Rectal smooth muscle tissue (tissue), 1 donor: Measurements from ENCODE around the gene ALDH3B1.
A peak's percentile ranks its signal among the peaks of the same experiment; 100 is the strongest.

Experiments
- H3K27ac ChIP-seq: one replicate; pipeline ENCODE4 v1.7.0; 2013; ENCODE audit warnings: low read depth, low read length, inconsistent platforms
- H3K27me3 ChIP-seq: one replicate; pipeline ENCODE4 v1.7.0; 2013; ENCODE audit warnings: low read length; ENCODE audit not compliant: control insufficient read depth, insufficient read depth
- H3K36me3 ChIP-seq: one replicate; pipeline ENCODE4 v1.7.0; 2013; ENCODE audit warnings: low read length; ENCODE audit not compliant: control insufficient read depth, insufficient read depth
- H3K4me1 ChIP-seq: one replicate; pipeline ENCODE4 v1.7.0; 2013; ENCODE audit warnings: low read length; ENCODE audit not compliant: control insufficient read depth, insufficient read depth
- H3K4me3 ChIP-seq: one replicate; pipeline ENCODE4 v1.7.0; 2013; ENCODE audit warnings: low read length
- H3K9ac ChIP-seq: one replicate; pipeline ENCODE4 v1.7.0; 2013; ENCODE audit warnings: low read length

Gene ALDH3B1

GRCh38 chr11:68033708-68034045, 23.6 kb downstream of the ALDH3B1 start:
- no peak overlapping the region for H3K27ac ChIP-seq
- H3K9ac ChIP-seq, result no peak overlapping the region
- H3K36me3 ChIP-seq, result peaks cover 6% of the 10 kb centered on the region
- no peak overlapping the region for H3K4me3 ChIP-seq
- peaks cover 22% of the 10 kb centered on the region for H3K4me1 ChIP-seq
- no peaks in the 10 kb centered on the region for H3K27me3 ChIP-seq

GRCh38 chr11:68035266-68035876, 25.2 kb downstream of the ALDH3B1 start:
- no peaks in the 10 kb centered on the region for H3K27me3 ChIP-seq
- H3K27ac ChIP-seq, result no peak overlapping the region
- H3K4me3 ChIP-seq, result no peak overlapping the region
- no peak overlapping the region for H3K9ac ChIP-seq
- peaks cover 33% of the 10 kb centered on the region for H3K4me1 ChIP-seq
- H3K36me3 ChIP-seq, result peaks cover 6% of the 10 kb centered on the region

DNA sequence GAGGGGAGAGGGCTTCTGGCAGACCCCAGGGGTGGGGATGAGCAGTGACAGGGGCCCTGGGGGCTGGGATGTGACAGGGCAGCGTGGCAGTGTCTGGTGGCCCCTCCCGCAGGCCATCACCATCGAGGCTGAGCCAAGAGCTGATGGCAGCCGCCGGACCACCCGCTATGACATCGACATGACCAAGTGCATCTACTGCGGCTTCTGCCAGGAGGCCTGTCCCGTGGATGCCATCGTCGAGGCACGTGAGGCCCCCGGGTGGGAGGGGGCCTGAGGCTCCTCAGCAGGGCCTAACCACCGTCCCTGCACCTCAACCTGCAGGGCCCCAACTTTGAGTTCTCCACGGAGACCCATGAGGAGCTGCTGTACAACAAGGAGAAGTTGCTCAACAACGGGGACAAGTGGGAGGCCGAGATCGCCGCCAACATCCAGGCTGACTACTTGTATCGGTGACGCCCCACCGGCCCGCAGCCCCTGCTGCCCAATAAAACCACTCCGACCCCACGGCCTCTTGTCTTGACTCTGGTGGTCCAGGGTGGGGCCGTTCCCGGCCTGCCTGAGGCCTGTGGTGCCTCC, 26.1 kb downstream of the ALDH3B1 start:
- H3K9ac ChIP-seq, result no peak overlapping the region
- H3K36me3 ChIP-seq, result peaks cover 6% of the 10 kb centered on the region
- peaks cover 31% of the 10 kb centered on the region for H3K4me1 ChIP-seq
- H3K27me3 ChIP-seq, result no peaks in the 10 kb centered on the region
- peak overlapping the region; percentile 37 for H3K27ac ChIP-seq
- no peak overlapping the region for H3K4me3 ChIP-seq

- H3K4me3 ChIP-seq, result no peak overlapping the region
- H3K9ac ChIP-seq, result no peak overlapping the region
- peaks cover 26% of the 10 kb centered on the region for H3K4me1 ChIP-seq
Measured at GRCh38 chr11:68036717-68037239, 26.7 kb downstream of the ALDH3B1 start.

DNA sequence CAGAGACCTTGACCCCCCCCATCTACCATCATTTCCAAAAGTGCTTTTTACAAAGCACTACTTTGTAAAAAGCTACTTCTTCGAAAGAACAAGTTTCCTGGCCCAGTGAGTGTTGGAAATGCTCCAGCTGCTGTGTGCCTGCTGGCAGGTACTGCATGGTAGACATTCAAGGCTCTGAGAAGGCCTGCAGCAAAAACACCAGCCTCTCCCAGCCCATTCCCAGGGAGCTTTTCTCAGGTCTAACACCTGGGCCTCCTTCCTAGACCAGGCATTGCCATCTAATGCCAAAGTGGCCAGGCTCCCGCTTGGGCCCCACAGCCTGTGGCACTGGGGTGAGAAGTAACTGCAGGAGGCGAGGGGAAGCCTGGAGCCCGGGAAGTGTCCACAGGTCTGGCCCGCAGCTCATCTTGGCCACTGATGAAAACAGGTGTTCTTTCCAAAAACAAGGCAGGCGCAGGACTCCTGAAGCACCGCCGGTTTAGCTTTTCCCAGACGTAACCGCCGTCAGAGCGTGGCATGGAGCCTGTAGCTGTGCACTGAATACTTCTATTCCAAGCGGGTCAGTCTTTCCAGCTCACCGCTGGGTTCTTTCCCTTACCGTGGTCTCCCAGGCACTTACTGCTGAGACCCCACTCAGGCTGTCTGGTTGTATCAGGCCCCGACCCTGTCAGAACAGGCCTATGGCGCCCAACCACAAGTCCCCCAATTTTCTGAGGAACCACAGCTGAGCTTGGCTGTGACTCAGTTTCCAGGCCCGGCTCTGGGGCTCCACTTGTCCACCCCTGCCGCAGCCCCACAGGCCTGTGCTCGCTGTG, 27.5 kb downstream of the ALDH3B1 start:
- Histone ChIP-seq H3K4me3 (no peak overlapping the region), H3K9ac (peak overlapping the region; percentile 94), H3K27ac (peak overlapping the region; percentile 92), H3K4me1 (peaks cover 21% of the 10 kb centered on the region), H3K36me3 (peaks cover 6% of the 10 kb centered on the region), H3K27me3 (no peaks in the 10 kb centered on the region)

More at GRCh38 chr11:68036717-68037239, 26.7 kb downstream of the ALDH3B1 start:
- H3K27ac ChIP-seq, result peak overlapping the region; percentile 37
- peaks cover 6% of the 10 kb centered on the region for H3K36me3 ChIP-seq
- H3K27me3 ChIP-seq, result no peaks in the 10 kb centered on the region

DNA sequence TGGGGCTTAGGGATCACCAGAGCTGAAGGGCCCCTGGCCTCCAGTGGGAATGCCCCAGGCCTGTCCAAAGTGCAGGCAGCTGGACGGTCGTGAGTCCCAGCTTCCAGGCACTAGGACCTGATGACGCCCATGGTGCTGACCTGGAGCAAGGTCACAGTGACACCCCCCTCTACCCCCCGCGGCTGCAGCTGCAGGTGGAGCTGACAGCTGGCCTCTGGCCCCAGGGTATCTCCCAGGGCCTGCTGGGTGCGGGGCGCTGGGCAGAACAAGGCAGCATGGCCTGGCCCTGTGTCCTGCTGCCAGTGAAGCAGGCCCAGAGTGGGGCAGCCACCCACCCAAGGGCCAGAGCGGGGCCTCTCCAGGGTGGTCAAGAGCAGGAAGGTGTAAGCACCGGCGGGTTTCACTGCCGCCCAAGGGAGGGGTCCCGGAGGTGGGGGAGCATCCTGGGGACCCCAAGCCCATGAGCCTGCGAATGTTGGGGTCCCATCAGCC, 28.1 kb downstream of the ALDH3B1 start:
- Histone ChIP-seq H3K4me3 (peak overlapping the region; percentile 81), H3K36me3 (peaks cover 9% of the 10 kb centered on the region), H3K27me3 (no peaks in the 10 kb centered on the region), H3K27ac (peak overlapping the region; percentile 92), H3K4me1 (peaks cover 21% of the 10 kb centered on the region), H3K9ac (peak overlapping the region; percentile 94)

GRCh38 chr11:68038718-68039525, 28.8 kb downstream of the ALDH3B1 start, which contains the start of gene TCIRG1:
Gene TCIRG1 (plus strand): TSS chr11:68039025. CDS start chr11:68041272, 2,247 bp downstream.
- H3K36me3 ChIP-seq, result peaks cover 8% of the 10 kb centered on the region

GRCh38 chr11:68039526-68040086, 29.5 kb downstream of the ALDH3B1 start:
- Histone ChIP-seq H3K4me3 (peak overlapping the region; percentile 81), H3K36me3 (peaks cover 9% of the 10 kb centered on the region), H3K27ac (peak overlapping the region; percentile 92), H3K9ac (peak overlapping the region; percentile 45), H3K4me1 (peaks cover 21% of the 10 kb centered on the region), H3K27me3 (no peaks in the 10 kb centered on the region)

More at GRCh38 chr11:68038718-68039525, 28.8 kb downstream of the ALDH3B1 start, which contains the start of gene TCIRG1:
- peak within 1 kb of the TSS; percentile 81 for H3K4me3 ChIP-seq
- peak within 1 kb of the TSS; percentile 94 for H3K9ac ChIP-seq
- peaks cover 21% of the 10 kb centered on the region for H3K4me1 ChIP-seq
- H3K27ac ChIP-seq, result peak within 1 kb of the TSS; percentile 92
- H3K27me3 ChIP-seq, result no peaks in the 10 kb centered on the region

- no peaks in the 10 kb centered on the region for H3K27me3 ChIP-seq
- H3K27ac ChIP-seq, result peak overlapping the region; percentile 92
- peaks cover 9% of the 10 kb centered on the region for H3K36me3 ChIP-seq
- H3K9ac ChIP-seq, result peak overlapping the region; percentile 45
- peak overlapping the region; percentile 81 for H3K4me3 ChIP-seq
- peaks cover 21% of the 10 kb centered on the region for H3K4me1 ChIP-seq
Measured at GRCh38 chr11:68040101-68040956, 30.2 kb downstream of the ALDH3B1 start.

DNA sequence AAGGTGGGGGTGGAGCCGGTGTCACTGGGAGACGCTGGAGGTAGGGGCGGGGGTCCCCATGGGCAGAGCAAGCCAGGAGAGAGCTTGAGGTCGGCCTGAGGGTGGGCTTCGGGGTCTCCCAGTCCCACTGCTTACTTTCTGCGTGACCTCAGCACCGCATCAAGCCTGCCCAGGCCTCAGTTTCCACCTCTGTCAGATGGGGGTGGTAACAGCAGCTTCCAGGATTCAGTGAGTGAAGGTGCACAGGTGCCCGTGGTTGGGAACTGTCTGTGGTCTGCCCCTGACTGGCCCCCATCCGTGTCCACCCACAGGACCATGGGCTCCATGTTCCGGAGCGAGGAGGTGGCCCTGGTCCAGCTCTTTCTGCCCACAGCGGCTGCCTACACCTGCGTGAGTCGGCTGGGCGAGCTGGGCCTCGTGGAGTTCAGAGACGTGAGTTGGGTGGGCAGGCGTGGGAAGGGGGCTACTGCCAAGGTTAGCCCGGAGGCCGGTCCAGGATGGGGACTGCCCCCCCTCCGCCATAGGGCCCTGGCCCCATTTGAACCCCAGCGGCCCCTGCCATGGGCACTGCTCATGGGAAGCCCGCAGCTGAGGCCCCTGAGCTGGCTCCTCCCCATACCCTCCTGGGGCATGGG, 30.9 kb downstream of the ALDH3B1 start:
- peak overlapping the region; percentile 81 for H3K4me3 ChIP-seq
- H3K9ac ChIP-seq, result peak overlapping the region; percentile 45
- H3K36me3 ChIP-seq, result peaks cover 9% of the 10 kb centered on the region
- H3K27me3 ChIP-seq, result no peaks in the 10 kb centered on the region
- peak overlapping the region; percentile 92 for H3K27ac ChIP-seq
- peaks cover 21% of the 10 kb centered on the region for H3K4me1 ChIP-seq
